Endothelial cell (in vitro differentiated cells): ENCODE data around the gene PTPN21. TPM values are rescaled to one million over a fixed set of nuclear protein-coding genes. Genes with fewer than 3 reads are reported as not detected.

ENCODE experiments used
- DNase-seq: peaks from one replicate; pipeline ENCODE4 v3.0.0; 2021; ENCODE audit warnings: low spot score
- H3K27ac Mint-ChIP-seq: one replicate; pipeline ENCODE4 v1.8.0; 2021; ENCODE audit warnings: mixed read lengths, inconsistent platforms; ENCODE audit not compliant: unreplicated experiment
- H3K27me3 Mint-ChIP-seq: one replicate; pipeline ENCODE4 v1.8.0; 2021; ENCODE audit warnings: mild to moderate bottlenecking, moderate library complexity, mixed read lengths, inconsistent platforms; ENCODE audit not compliant: unreplicated experiment
- H3K36me3 Mint-ChIP-seq: one replicate; pipeline ENCODE4 v1.8.0; 2021; ENCODE audit warnings: mild to moderate bottlenecking, low read depth, mixed read lengths, inconsistent platforms; ENCODE audit not compliant: unreplicated experiment
- H3K4me1 Mint-ChIP-seq: one replicate; pipeline ENCODE4 v1.8.0; 2021; ENCODE audit warnings: mild to moderate bottlenecking, mixed read lengths, inconsistent platforms; ENCODE audit not compliant: unreplicated experiment
- H3K4me3 Mint-ChIP-seq: one replicate; pipeline ENCODE4 v1.8.0; 2021; ENCODE audit warnings: mild to moderate bottlenecking, mixed read lengths, inconsistent platforms; ENCODE audit not compliant: unreplicated experiment
- H3K9me3 Mint-ChIP-seq: one replicate; pipeline ENCODE4 v1.8.0; 2021; ENCODE audit warnings: mixed read lengths, inconsistent platforms; ENCODE audit not compliant: unreplicated experiment
- CTCF ChIP-seq: fragments of 200-600 bp; sonication (generic); IDR thresholded peaks from one replicate; pipeline ENCODE4 v1.5.0; 2021; ENCODE audit warnings: antibody characterized with exemption; ENCODE audit not compliant: unreplicated experiment
- long read RNA-seq: library from polyadenylated mRNA; unstranded; transcript quantifications from one replicate; pipeline ENCODE4 v2.0.0, GENCODE V29; 2020; ENCODE audit not compliant: unreplicated experiment
- total RNA-seq: library from RNA; stranded (reverse); fragmentation: NEBNext Ultra II Directional; extraction: Animal tissue kit (Norgen Biotek cat#: 25700); gene quantifications from one replicate; pipeline ENCODE4 v1.2.1, GENCODE V29; 2021; ENCODE audit not compliant: unreplicated experiment

Gene PTPN21
- 22.1 TPM for total RNA-seq
- long read RNA-seq = 0 reads

DNA sequence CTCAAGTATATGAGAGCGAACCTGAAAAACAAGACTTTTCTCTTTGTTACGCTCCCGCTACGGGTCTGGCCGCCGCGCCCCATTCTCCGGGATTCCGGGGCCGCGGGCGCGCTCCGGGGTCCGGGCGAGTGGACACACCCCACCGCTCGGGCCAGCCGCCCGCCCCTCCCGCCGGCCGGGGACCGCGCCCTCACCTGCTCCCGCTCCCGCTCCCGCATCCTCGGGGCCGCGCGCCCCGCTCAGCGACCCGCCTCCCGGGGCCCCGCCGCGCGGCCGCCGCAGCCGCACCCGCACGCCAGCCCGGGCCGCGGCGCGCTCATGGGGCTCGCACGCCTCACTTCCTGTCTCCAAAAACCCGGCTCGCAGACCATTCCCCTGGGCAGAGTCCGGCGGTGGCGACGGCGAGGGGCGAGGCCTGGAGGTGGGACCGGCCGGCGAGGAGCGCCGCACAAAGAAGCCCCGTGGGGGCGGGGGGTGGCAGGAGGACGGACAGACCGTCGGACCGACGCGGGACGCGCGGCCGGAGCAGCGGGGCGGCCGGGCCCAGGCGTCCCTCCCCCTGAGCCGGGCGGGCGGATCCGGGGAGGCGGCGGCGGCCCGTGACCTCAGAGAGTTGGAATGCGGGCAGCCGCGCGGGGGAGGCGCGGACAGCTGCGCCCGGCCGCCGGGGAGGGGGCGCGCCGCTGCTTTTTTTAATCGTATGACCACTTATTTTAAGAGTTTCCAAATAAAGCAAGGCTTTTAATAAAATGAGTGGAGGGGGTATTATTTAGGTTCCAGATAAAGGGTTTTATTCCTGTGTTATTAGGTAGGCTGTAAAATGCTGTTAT is at the start of gene PTPN21:
Gene PTPN21, minus strand, starts transcription at position 551 of the 830 bp plus-strand sequence. CDS start 4,590 bp downstream, outside the sequence.
- H3K4me1 Mint-ChIP-seq = peaks cover 18% of the 10 kb centered on the region
- peaks cover 5% of the 10 kb centered on the region for H3K36me3 Mint-ChIP-seq
- peak within 1 kb of the TSS; percentile 97 for H3K4me3 Mint-ChIP-seq
- peak within 1 kb of the TSS; percentile 93 for H3K27ac Mint-ChIP-seq
- TF ChIP-seq CTCF = no peak
- H3K9me3 Mint-ChIP-seq = no peaks in the 10 kb centered on the region
- peak; percentile 74 for DNase-seq
- peaks cover 5% of the 10 kb centered on the region for H3K27me3 Mint-ChIP-seq

DNA sequence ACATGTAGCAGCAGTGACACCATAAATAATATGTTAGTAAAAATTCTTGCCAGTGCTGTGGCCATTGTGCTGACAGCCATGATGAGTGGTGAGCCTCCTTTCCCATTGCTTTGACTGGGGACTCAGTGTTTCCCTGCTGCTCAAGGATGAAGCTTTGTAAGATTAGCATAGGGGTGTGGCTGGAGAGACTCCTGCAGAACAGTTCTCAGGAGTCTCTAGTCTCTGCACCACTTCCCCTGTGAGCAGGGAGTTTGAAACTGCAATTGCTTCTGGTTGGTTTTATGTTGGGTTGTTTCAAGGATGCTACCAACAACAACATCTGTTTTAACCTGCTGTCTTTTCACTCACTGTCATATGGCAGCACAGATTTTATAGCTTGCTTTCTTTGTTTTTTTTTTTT is 49.4 kb upstream of the PTPN21 start:
- no peak overlapping the region for H3K4me3 Mint-ChIP-seq
- H3K9me3 Mint-ChIP-seq = no peaks in the 10 kb centered on the region
- no peak for DNase-seq
- H3K4me1 Mint-ChIP-seq = peaks cover 13% of the 10 kb centered on the region
- peaks cover 54% of the 10 kb centered on the region for H3K36me3 Mint-ChIP-seq
- TF ChIP-seq CTCF = no peak
- H3K27ac Mint-ChIP-seq = no peak overlapping the region
- peaks cover 2% of the 10 kb centered on the region for H3K27me3 Mint-ChIP-seq

DNA sequence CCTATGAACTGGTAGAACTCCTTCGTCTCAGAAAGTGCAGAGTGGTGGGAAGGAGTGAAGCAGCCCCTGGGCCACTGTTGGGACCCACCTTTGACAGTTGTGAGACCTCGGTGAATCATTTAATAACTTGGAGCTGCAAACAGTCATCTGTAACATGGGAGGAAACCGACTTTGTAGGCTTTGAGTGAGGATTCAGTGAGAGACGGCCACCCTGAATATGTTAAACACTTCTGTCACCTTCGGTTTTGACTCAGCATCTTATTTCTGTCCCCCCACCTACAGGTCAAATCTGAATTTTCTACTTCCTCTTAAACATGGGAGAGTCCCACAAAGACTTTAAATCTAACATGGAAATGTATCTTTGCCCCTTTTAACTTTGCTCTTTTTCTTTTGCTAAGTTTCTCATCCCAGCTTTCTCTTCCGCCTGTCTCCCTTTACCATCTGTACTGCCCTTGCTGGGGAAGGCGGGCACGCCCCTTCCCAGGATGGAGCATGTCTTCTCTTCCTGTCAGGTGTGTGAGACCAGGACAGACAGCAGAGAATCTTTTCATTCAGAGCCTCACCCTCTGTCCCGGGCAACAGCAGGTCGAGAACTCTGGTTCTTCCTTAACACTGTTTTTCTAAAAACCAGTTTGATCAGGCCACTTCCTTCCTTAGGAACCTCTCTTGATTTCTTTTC is 45.1 kb upstream of the PTPN21 start:
- H3K4me1 Mint-ChIP-seq = peaks cover 15% of the 10 kb centered on the region
- H3K36me3 Mint-ChIP-seq = peaks cover 43% of the 10 kb centered on the region
- TF ChIP-seq CTCF = no peak
- no peaks in the 10 kb centered on the region for H3K9me3 Mint-ChIP-seq
- H3K4me3 Mint-ChIP-seq = no peak overlapping the region
- H3K27me3 Mint-ChIP-seq = no peaks in the 10 kb centered on the region
- DNase-seq = no peak
- peak overlapping the region; percentile 11 for H3K27ac Mint-ChIP-seq

DNA sequence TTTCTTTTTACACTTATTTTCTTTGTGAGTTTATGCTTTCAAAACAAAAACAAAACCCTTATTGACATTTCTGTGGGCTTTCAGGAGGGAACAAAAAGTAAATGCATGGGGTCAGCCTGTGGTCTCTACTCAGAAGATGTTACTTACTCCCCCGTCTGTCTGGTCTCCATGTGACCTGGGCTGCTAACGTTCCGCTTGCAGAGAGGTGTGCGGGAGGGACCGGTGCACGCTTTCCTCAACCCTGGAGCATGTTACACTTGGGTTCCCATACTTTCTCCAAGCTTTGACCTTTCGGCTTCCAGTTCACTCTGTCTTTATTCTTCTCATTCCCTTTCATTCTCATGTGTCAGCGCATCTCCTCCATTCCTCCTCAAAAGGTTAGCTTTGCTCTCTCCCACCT is 44.5 kb upstream of the PTPN21 start:
- Mint-ChIP-seq H3K4me3 (no peak overlapping the region), H3K36me3 (peaks cover 43% of the 10 kb centered on the region), H3K27ac (no peak overlapping the region), H3K9me3 (no peaks in the 10 kb centered on the region), H3K27me3 (no peaks in the 10 kb centered on the region), H3K4me1 (peaks cover 15% of the 10 kb centered on the region)
- no peak for DNase-seq
- TF ChIP-seq CTCF = no peak
